ENCODE data around the gene KCNMA1.

KCNMA1 gene

GRCh38 chr10:76991621-76992020 lies 646.0 kb downstream of the KCNMA1 start:
- no peak for DNase-seq

- no peak for DNase-seq
Measured at GRCh38 chr10:76990561-76990960, 647.0 kb downstream of the KCNMA1 start.

GRCh38 chr10:76984559-76985443 lies 652.8 kb downstream of the KCNMA1 start:
- DNase-seq: peak; percentile 30

GRCh38 chr10:76983624-76984023 lies 654.0 kb downstream of the KCNMA1 start:
- DNase-seq: no peak

GRCh38 chr10:76982671-76983070 lies 654.9 kb downstream of the KCNMA1 start:
- no peak for DNase-seq

GRCh38 chr10:76981251-76981650 lies 656.4 kb downstream of the KCNMA1 start:
- DNase-seq: no peak

- DNase-seq: no peak
Measured at GRCh38 chr10:76977901-76978300, 659.7 kb downstream of the KCNMA1 start.

- no peak for DNase-seq
Measured at GRCh38 chr10:76977046-76977445, 660.6 kb downstream of the KCNMA1 start.

- no peak for DNase-seq
Measured at GRCh38 chr10:76976142-76976541, 661.5 kb downstream of the KCNMA1 start.

- no peak for DNase-seq
Measured at GRCh38 chr10:76975126-76975525, 662.5 kb downstream of the KCNMA1 start.

GRCh38 chr10:76974017-76974691 lies 663.5 kb downstream of the KCNMA1 start:
- no peak for DNase-seq

- no peak for DNase-seq
Measured at GRCh38 chr10:76973091-76974016, 664.3 kb downstream of the KCNMA1 start.

GRCh38 chr10:76972541-76972940 lies 665.1 kb downstream of the KCNMA1 start:
- no peak for DNase-seq

- DNase-seq: no peak
Measured at GRCh38 chr10:76971547-76972170, 665.9 kb downstream of the KCNMA1 start.

- no peak for DNase-seq
Measured at GRCh38 chr10:76970711-76971519, 666.7 kb downstream of the KCNMA1 start.

- no peak for DNase-seq
Measured at GRCh38 chr10:76969366-76969948, 668.2 kb downstream of the KCNMA1 start.

GRCh38 chr10:76968483-76968882 lies 669.1 kb downstream of the KCNMA1 start:
- no peak for DNase-seq

- DNase-seq: no peak
Measured at GRCh38 chr10:76962851-76963250, 674.8 kb downstream of the KCNMA1 start.

- no peak for DNase-seq
Measured at GRCh38 chr10:76961841-76962240, 675.8 kb downstream of the KCNMA1 start.

- DNase-seq: peak; percentile 36
Measured at GRCh38 chr10:76959111-76959510, 678.5 kb downstream of the KCNMA1 start.

- DNase-seq: no peak
Measured at GRCh38 chr10:76954838-76955237, 682.8 kb downstream of the KCNMA1 start.

Measured in GDM1 (cell line).